ENCODE results near the gene CLCNKB. TPM values are rescaled to one million over a fixed set of nuclear protein-coding genes. Genes with fewer than 3 reads are reported as not detected.

Gene CLCNKB
- total RNA-seq, 1 experiment from 2014 or later = 0.22 TPM

DNA sequence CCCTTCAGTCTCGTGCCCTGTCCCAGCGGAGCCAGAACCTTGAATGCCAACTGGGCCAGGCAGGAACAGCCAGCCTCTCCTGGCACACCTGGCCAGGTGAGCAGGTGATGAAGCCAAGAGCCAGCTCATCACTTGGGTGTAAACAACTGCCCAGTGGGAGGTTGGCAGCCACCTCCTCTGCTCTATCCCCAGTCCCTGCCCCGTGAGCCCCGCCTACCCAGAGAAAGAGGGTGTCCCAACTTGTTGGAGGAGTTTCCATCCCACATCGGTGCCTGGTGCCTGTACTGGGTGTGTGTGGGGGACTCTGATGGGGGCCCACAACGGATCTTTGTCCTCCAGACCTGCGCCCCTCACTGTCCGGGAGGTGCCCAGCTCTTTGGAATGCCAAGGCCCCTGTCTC lies 47.7 kb downstream of the CLCNKB start:
- no peak for DNase-seq (ENCODE audit: extremely low read depth, low read depth)

DNA sequence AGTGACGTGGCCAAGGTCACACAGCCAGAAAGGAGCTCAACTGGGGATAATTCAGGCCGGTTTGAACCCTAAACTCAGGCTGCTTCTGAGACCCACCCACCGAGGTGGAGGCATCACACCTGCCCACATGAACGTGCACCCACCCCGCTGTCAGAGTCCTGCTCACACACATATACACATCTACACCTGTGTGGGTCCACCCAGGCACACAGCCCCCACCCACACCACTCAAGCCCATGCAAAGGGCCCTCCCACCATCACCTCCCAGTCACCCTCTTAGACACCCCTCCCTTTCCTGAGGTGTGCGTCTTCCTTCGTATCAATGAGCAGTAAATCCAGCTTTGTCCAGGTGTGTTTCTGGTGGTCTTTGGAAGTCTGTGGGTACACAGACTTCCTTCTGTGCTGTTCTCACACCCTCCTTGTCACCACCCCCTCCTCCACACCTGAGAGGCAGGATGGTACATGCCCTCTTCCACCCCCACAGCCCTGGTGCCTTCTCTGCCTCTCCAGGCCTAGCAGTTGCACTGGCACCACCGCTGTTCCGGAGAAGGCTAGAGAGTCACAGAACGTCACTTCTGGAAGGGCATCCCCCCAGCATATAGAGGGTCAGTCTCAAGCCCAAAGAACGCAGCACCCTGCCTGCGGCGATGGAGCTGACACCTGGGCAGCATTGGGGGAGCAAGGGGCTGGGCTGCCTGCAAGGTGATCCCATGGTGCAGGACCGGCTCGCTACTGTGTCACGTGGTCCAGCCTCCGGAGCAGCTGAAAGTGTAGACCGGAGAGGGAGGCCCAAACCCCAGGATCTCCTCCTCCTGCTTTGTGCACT lies 48.7 kb downstream of the CLCNKB start:
- no peak for DNase-seq (ENCODE audit: extremely low read depth, low read depth)

DNA sequence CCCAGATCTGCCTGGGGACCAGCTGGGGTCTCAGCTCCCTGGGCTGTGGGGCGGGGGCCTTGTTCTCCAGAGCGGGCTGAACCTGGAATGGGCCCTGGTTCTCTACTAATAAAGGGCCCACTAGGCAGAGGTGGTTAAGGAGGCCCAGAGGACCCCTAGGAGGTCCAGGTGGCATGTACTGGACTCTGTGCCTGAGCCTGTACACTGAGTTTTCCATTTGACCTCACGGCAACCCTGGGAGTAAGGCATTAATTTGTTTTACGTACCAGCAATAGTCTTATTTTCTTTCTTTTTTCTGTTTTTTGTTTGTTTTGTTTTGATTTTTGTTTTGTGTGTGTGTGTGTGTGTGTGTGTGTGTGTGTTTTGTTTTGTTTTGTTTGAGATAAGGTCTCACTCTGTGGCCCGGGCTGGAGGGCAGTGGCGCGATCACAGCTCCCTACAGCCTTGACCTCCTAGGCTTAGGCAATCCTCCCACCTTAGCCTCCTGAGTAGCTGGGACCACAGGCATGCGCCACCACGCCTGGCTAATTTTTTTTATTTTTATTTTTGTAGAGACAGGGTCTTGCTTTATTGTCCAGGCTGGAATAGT lies 49.4 kb downstream of the CLCNKB start:
- no peak for DNase-seq (ENCODE audit: extremely low read depth, low read depth)

DNA sequence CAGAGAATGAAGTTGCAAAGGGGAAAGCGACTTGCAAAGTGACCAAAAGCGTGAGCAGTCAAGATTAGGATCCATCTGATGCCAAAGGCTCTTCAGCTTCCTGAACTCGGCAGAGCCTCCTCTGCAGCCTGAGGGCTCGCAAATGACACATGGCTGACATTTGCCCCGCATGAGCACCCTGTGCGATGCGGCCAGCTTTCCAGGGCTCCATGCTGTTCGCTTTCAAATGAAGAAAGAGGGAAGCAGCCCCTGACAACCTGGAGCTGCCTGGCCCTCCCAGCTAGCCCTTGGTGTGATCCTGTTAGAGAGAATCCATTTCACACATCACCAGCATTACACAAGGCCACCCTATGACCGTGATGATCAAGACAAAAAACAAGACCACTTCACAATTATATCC lies 50.0 kb downstream of the CLCNKB start:
- no peak for DNase-seq (ENCODE audit: extremely low read depth, low read depth)

DNA sequence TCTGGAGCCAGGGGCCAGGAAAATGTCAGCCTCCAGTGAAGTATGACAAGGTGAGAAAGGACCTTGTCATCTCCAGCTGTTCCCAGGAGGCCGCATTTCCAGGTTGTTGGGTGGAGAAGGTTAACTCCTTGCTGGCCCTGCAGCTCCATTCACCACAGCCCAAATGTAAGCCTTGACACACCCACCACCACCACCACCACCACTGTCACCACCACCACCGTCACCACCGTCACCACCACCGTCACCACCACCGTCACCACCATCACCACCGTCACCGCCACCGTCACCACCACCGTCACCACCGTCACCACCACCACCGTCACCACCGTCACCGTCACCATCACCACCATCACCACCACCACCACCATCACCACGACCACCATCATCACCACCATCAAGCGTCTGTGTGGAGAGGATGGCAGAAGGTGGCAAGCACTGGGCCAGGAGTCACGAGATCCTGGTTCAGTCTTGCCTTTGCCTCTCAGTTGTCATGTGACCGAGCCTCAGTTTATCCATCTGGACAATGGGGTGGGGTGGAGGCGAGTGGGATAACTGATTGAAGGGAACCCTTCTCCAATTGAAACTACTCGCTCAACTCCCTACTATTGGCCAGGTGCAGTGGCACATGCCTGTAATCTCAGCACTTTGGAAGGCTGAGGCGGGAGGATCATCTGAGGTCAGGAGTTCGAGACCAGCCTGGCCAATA lies 51.0 kb downstream of the CLCNKB start:
- no peak for DNase-seq (ENCODE audit: extremely low read depth, low read depth)

DNA sequence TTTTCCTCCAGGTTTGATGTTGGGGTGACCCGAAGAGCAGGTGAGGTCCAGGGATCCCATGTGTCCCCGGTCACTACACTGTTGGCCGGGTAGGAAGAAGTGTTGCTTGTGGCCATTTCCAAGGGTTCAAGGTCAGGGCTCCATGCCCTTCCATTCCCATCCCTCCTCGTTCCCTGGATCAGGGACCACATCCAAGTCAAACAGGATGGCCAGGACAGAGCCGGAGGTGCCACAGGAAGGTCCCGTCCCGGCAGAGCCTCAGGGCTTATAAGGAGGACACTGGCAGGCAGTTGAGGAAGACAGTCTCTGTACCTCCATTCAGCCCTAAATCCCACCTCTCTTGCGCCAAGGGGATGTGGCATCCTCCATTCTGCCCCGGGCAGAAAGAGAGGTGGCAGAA lies 51.9 kb downstream of the CLCNKB start:
- no peak for DNase-seq (ENCODE audit: extremely low read depth, low read depth)

DNA sequence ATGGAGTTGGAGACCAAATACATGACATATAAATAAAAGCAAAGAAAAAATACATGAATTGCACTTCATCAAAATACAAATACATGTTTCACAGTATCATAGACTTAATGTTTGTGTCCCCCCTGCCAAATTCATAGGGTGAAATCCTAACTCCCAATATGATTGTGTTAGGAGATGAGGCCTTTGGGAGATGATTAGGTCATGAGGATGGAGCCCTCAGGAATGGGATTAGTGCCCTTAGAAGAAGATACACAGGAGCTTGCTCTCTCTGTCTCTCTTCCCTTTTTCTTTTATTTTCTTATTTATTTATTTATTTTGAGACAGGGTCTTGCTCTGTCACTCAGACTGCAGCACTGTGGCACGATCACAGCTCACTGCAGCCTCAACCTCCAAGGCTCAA lies 55.8 kb downstream of the CLCNKB start:
- no peak for DNase-seq (ENCODE audit: extremely low read depth, low read depth)

DNA sequence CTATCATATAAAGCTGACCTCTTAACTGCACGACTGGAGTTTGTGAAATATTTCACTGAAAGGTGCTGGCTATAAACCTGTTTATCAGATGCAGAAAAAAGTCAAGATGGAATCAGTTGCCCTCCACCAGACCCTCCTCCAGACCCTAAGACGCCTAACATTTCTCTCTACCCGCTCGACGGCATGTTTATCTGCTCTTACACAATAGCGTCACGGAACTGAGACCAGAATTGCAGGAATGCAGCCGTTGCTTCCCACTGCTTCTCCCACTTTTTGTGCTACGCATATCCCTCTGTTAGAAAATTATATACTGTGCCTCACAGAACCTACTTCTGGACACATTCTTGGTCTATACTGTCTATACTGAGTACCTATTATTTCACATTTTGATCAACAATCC lies 58.0 kb downstream of the CLCNKB start:
- no peak for DNase-seq (ENCODE audit: extremely low read depth, low read depth)

Other genes starting within 250 kb of the CLCNKB start
- gene UQCRHL, start 236.1 kb upstream of the CLCNKB start, total RNA-seq (2014; rRNA removed; shearing (Covaris generic)) = 7.5 and 7.9 TPM in 2 replicates
- gene SPEN, start 196.1 kb upstream of the CLCNKB start, total RNA-seq (2014; rRNA removed; shearing (Covaris generic)) = 11.3 and 14.2 TPM in 2 replicates
- gene ZBTB17, start 67.7 kb upstream of the CLCNKB start, total RNA-seq (2014; rRNA removed; shearing (Covaris generic)) = 10.0 and 14.3 TPM in 2 replicates
- gene SRARP, start 39.5 kb upstream of the CLCNKB start, total RNA-seq (2014; rRNA removed; shearing (Covaris generic)) = not detected in 2 replicates
- not detected in 2 replicates for gene HSPB7, start 25.7 kb upstream of the CLCNKB start, total RNA-seq (2014; rRNA removed; shearing (Covaris generic))
- not detected in 2 replicates for gene CLCNKA, start 21.7 kb upstream of the CLCNKB start, total RNA-seq (2014; rRNA removed; shearing (Covaris generic))
- 3.0 and 3.8 TPM in 2 replicates for gene FAM131C, start 29.9 kb downstream of the CLCNKB start, total RNA-seq (2014; rRNA removed; shearing (Covaris generic))
- gene EPHA2, start 112.3 kb downstream of the CLCNKB start, total RNA-seq (2014; rRNA removed; shearing (Covaris generic)) = 52.3 and 53.9 TPM in 2 replicates
- 6.1 and 6.3 TPM in 2 replicates for gene ARHGEF19, start 168.9 kb downstream of the CLCNKB start, total RNA-seq (2014; rRNA removed; shearing (Covaris generic))
- gene CPLANE2, start 193.4 kb downstream of the CLCNKB start, total RNA-seq (2014; rRNA removed; shearing (Covaris generic)) = 3.9 and 4.0 TPM in 2 replicates

Data from NCI-H460 (cell line).